SU-DHL-6 (cell line): Measurements from ENCODE around the gene KIZ.

Experiments
- EZH2phosphoT487 ChIP-seq: fragments of 200-600 bp; sonication (generic), shearing (Covaris generic); conservative IDR thresholded peaks from 2 replicates; pipeline ENCODE4 v1.6.1; 2018; ENCODE audit warnings: mild to moderate bottlenecking, antibody characterized with exemption, low read length, moderate library complexity, mixed read lengths
- TF ChIP-seq, protein P1 (sequence below): fragments of 200-600 bp; sonication (generic); IDR thresholded peaks from one replicate; pipeline ENCODE4 v1.5.1; 2017; ENCODE audit warnings: antibody characterized with exemption, mild to moderate bottlenecking, low read length, moderate library complexity; ENCODE audit not compliant: insufficient read depth, poor library complexity, severe bottlenecking

GRCh38 chr20:21090721-21091120 lies 35.2 kb upstream of the KIZ start:
- TF ChIP-seq, protein P1, sequence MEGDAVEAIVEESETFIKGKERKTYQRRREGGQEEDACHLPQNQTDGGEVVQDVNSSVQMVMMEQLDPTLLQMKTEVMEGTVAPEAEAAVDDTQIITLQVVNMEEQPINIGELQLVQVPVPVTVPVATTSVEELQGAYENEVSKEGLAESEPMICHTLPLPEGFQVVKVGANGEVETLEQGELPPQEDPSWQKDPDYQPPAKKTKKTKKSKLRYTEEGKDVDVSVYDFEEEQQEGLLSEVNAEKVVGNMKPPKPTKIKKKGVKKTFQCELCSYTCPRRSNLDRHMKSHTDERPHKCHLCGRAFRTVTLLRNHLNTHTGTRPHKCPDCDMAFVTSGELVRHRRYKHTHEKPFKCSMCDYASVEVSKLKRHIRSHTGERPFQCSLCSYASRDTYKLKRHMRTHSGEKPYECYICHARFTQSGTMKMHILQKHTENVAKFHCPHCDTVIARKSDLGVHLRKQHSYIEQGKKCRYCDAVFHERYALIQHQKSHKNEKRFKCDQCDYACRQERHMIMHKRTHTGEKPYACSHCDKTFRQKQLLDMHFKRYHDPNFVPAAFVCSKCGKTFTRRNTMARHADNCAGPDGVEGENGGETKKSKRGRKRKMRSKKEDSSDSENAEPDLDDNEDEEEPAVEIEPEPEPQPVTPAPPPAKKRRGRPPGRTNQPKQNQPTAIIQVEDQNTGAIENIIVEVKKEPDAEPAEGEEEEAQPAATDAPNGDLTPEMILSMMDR, result no peak
- TF ChIP-seq EZH2phosphoT487, result no peak
